ENCODE data around the gene PPP1R13L.
"Not testable (repeated sequence)": the region's sequence is repeated elsewhere in the genome, so short reads cannot be mapped to it uniquely, and the experiment has no call there.

The PPP1R13L gene

GRCh38 chr19:45346449-45346848 lies 58.4 kb downstream of the PPP1R13L start:
- no peak for DNase-seq (ENCODE audit: low read depth in 2 of 2)

- DNase-seq (ENCODE audit: low read depth in 2 of 2) = no peak
Observed at GRCh38 chr19:45345506-45345860, 59.4 kb downstream of the PPP1R13L start.

GRCh38 chr19:45344621-45345505 lies 60.0 kb downstream of the PPP1R13L start:
- no peak for DNase-seq (ENCODE audit: low read depth in 2 of 2)

GRCh38 chr19:45342911-45343310 lies 62.0 kb downstream of the PPP1R13L start:
- DNase-seq (ENCODE audit: low read depth in 2 of 2) = no peak

GRCh38 chr19:45340899-45341453 lies 63.9 kb downstream of the PPP1R13L start:
- no peak for DNase-seq (ENCODE audit: low read depth in 2 of 2)

GRCh38 chr19:45340232-45340898 lies 64.5 kb downstream of the PPP1R13L start, which contains the start of gene KLC3:
KLC3 (plus strand) TSS chr19:45340750; CDS start chr19:45345542, 4,792 bp downstream.
- peak in 1 of 2 experiments; percentile 21 for DNase-seq (ENCODE audit: low read depth in 2 of 2)

- DNase-seq (ENCODE audit: low read depth in 2 of 2) = no peak
Observed at GRCh38 chr19:45339629-45340028, 65.2 kb downstream of the PPP1R13L start.

GRCh38 chr19:45336696-45337251 lies 68.1 kb downstream of the PPP1R13L start:
- no peak for DNase-seq (ENCODE audit: low read depth in 2 of 2)

- not testable (repeated sequence) for DNase-seq (ENCODE audit: low read depth in 2 of 2)
Observed at GRCh38 chr19:45334881-45335280, 70.0 kb downstream of the PPP1R13L start.

GRCh38 chr19:45333609-45334303 lies 71.1 kb downstream of the PPP1R13L start:
- DNase-seq (ENCODE audit: low read depth in 2 of 2) = no peak

GRCh38 chr19:45331411-45331810 lies 73.5 kb downstream of the PPP1R13L start:
- no peak for DNase-seq (ENCODE audit: low read depth in 2 of 2)
